HuH-7 (cell line): ENCODE results near the gene MEGF11.

Source experiments
- DNase-seq: peaks from one replicate; pipeline ENCODE4 v3.0.0; 2011; ENCODE audit warnings: low spot score

MEGF11 gene

DNA sequence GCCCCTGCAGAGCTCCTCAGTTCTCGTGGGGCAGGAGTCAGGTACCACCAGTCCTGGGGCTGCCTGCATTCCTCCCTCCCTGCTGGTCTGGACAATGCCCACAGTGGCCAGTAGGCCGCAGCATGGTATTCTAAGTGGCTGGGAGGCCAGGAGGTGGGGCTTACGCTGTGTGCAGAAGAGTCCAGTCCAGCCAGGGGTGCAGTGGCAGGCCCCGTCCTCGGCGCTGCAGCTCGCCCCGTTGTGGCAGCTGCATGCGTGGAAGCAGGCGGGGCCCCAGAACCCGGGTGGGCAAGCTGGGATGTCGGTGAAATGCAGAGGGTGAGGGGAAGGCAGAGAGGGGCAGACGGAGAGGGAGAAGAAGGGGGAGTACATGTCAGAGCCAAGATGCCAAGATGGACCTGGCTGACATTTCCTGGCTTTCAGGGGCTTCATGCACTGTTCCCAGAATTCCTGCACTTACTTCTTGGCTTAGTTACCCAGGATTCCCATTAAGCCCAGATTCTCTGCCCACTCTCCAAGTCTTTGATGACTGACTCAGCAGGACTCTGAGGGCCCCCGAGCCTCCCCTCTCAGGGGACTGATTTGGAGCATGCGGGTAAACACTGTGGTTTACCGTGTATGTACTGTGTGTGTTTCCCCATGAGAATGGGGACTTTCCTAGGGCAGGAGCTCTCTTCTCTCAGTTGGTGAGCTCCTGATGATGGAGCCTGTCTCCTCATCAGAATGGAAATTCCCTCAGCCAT, 336.7 kb downstream of the MEGF11 start:
- DNase-seq: peak; percentile 82

DNA sequence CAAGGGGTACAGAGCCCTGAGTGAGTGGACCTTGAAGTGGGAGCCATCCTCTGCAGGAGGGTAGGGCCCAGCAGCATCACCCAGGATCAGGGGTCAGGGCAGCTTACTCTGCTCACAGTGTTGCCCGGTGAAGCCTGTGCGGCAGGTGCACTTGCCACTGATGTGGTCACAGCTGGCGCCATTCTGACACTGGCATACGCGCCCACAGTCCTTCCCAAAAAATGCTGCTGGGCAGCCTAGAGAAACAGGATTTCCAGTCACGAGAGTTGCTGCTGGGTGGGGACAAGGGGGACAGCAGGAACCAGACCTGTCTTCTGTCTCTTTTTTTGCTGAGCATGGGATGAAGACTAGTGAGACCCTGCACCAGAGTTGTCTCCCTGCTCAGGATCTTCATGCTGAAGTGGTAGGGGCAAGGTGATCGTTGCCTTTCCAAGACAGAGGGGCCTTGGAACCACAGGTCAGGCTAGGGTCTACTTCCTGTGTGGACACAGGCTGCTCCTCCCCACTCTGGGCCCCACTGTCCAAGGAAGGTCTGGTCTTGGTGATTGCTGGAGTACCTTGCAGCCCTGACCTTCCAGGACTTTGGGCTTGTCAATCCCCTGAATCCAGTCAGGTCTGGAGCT, 337.4 kb downstream of the MEGF11 start:
- no peak for DNase-seq

DNA sequence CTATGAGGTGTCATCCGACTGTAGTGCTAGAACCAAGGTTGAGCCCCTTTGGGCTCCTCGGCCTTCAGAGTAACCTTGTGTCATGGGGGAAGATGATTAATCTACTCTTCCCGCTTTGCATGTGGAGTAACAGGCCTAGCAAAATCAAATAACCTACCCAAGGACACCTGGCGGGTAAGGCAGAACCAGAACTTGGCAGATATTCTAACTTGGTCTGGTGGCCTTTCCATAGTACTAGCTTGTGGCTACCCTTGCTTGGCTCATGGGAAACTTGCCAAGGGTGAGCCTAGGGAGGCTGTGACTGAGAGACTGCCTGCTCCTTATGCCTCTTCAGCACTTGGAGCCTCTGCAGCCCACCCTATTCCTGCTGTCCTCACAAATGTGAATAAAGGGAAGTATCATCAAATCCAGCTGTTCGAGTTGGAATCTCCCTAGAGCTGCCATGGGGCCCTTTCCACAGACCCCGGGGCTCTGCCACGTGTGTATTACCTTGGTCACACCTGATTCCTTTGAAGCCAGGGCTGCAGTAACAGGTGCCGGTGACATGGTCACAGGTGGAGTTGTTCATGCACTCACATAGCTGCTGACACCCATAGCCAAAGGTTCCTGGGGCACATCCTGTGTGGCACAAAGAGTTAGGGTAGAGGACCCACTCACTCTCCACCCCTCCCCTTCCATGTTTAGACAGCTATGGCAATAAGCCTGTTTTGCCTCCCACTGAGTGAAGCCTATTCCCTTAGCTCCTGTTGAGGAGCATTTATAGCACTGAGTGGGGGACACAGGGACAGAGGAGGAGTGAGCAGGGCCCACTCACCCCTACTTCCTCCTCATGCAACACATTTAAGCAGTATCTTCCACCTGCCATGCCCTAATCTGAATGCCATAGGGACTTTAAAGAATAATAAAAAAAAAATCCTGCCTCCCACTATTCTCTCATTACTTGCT, 338.3 kb downstream of the MEGF11 start:
- no peak for DNase-seq

DNA sequence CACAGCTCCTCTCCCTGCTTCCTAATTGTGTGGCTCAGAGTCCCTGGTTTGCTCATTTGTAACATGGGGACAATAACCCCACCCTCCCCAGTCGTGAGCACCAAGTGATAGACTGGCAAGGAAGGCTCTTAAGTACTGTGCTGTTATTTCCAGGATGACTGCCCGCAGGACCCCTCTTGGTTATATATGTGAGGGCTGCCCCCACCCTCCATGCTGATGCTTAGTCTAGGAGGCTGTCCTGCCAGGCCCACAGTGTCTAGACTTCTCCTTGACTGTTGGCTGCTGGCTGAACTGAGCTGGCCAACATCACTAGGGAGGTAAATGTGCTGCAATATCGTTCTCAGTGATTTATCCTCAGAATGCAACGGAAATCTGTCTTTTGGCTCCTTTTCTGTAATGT, 339.2 kb downstream of the MEGF11 start:
- no peak for DNase-seq

DNA sequence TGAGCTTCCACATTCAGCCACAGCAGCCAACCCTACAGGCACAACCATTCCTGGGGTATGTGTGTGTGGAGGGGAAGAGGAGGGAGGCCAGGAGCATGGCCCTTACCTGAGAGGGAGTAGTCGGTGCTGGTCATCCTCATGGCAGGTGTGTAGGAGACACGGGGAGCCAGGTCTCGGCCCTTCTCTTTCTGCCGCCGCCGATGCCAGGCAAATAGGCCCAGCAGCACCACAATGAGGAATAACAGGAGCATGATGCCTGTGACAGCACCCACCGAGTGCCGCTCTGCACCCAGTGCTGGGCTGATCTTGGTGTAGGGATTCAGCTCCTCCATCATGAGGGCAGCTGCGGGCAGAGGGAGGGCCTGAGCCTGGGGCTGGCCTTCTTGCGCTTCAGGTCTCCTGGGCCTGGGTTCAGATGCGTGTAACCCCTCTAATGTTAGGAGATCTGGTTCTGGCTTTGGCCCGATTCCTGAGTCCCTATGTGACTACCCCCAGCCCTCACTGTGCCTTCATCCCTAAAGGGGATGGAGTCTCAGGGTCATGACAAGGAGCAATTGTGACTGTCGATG, 339.8 kb downstream of the MEGF11 start:
- no peak for DNase-seq

DNA sequence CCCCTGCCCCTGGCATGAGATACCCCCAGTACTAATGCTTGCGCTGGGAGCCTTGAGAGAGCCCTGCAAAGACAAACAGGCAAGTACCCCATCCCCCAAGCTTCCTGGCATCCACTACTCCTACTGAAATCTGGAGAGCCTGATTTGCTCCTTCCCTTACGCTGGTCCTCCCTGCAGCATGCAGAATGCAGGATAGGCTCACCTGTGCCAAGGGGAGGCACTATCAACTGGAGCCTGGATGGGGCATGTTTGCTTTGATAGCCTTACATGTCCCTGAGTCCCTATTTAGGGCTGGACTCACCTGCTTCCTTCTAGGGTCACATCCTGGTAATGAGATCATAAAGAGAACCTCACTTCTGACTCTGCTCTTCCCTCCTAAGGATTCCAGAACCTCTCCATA, 341.3 kb downstream of the MEGF11 start:
- no peak for DNase-seq

DNA sequence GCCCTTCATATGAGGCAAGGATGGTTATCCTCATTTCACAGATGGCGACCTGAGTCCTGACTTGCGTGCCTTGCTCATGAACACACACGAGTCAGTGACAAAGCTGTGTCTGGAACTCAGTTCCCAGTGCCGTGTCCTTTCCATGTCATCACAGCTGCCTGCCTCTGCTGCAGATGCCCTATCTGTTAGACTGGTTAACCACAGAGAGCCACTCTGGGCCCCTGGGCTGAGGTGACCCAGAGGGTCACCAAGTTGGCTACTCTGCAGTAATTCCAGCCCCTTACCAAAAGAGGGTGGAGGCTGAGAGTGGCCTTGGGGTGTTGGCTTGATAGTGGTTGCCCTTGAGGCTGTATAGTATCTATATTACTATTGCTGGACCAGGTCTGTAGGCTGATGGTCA, 343.2 kb downstream of the MEGF11 start:
- no peak for DNase-seq

DNA sequence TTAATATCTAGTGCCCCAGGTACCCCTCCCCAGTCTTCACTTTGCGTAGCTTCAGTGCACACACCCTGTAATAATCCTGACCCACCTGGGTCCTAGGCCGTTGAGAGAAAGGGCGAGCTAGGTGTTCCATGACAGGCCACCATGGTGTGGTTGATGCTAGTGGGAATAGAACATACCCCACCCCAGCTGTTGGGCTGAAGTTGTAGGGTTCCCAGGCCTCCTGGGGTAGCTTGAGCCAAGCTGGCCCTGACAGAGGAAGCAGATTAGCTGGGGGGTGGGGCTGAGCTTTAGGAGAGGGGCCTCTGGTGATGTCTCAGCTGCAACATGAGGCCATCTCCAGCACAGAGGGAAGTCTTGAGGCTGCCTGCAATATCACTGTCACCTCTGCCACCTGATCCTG, 343.7 kb downstream of the MEGF11 start:
- DNase-seq: no peak

DNA sequence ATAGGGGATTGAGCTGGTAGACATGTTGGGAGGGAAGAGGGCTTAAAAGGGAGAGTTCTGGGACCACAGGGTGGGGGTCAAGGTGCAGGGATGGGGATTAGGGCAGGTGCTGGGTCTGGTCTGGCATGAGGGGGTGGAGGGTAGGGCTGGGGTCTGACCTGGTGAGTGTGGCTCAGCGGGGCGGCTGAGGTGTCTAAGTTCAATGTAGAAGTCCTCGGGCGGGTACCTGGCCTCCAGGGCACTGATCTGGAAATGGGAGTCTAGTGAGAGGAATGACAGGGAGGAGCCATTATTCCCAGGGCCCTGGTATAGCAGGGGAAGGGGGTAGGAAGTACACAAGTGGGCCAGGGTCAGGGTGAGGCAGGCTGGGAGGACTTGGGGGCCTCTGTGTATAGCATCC, 344.7 kb downstream of the MEGF11 start:
- DNase-seq: no peak

DNA sequence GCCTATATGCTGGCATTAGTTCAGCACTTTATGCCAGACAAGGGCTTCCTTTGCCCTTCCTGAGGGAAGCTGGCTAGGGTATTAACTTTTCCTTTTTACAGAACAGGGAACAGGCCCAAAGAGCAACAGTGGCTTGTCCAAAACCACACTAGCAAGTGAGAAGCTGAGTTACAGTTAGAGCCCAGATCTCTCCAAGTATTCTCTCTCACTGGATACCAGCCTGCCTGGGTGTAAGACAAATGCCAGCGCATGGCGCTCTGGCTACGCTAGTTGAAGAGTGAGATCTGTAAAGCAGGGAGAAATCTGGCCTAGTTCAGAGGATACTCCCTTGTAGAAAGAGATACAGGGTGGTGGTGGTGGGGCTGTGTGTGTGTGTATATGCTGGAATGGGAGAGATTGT, 345.9 kb downstream of the MEGF11 start:
- DNase-seq: no peak

DNA sequence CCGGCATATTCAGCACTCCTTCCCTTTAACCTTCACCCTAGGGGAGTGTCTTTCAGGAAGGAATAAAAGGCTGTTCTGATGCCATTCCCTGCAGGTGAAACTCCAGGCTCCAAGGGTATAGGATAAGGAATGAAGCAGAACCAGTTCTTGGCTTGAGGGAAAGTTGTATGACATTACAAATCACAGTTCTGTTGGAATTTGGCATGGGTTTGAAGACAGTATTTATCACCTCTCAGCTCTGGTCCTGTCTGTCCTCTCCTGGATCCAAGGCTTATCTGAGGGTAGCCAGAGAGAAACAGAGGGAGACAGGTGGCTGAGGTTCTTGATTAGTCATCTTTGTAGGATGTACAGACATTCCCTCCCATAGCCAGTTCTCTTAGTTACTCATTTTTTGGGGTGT, 347.2 kb downstream of the MEGF11 start:
- DNase-seq: no peak

DNA sequence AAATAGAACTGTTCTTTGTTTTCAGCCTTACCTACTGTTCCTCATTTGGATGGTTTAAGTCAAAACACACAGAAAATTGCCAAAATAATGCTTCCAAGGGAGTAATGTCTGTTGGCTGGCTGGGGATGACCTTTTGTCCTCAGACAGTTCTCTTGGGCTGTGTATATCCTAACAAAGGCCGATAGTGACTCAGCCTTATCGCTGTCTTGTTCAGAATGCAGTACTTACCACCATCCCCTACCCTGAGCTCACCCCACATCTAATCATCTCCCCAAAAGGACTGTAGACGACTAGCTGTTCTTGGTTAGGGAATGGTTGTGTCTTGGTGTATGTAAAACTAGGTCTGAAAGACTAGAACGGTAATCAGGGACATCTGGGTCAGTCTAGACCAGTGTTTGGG, 349.2 kb downstream of the MEGF11 start:
- no peak for DNase-seq

DNA sequence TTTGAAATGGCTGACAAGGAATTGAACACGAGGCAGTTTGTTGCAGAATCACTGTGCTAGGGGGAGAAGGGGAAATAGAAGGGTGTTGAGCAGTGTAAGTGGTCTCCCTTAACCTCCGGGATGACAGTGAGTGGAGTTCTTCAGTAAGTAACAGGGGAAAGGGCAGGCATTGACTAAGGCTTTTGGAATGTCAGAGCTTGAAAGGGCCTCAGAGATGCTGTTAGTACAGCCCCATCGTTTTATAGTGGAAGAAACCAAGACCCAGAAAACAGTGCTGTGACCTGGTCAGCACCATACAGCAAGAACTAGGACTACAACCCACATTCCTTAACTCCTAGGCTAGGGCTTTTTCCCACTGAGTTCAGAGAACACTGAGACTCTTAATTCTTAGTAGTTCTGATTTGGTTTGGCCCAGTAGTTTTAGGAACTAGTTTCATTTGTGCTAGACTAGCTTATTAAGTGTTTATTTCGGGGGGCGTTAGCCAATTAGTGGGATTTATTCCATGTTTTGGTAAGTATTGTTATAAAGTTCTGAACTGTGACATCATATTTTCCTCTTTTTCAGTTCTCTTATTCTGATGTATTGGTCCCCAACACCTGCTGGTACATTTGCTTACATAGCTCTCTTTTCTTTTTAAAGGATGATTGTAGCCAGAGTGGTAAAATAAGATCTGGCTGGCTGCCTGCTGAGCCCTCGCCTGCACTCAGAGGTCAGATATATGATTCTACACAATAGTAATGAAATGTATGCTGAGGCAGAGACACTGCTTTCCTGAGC, 350.1 kb downstream of the MEGF11 start:
- DNase-seq: no peak

DNA sequence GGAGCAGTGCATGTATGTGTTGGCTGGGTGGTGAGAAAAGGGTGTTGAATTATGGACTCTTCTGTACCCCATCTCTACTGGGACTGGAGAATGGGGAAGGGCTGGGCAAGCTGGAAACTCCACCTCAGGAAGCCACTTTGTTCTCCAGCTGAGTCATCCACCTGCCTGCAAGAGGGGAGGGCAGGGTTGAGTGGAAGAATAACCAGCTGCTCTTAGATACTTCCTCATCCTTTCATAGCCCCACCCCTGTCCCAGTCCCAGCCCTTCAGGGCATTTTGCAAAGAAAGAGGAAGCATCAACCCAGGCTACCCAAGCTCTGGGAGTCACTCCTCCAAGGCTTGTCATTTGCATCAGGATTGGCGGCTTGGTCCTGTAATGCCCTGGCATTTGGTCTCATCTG, 351.2 kb downstream of the MEGF11 start:
- no peak for DNase-seq

DNA sequence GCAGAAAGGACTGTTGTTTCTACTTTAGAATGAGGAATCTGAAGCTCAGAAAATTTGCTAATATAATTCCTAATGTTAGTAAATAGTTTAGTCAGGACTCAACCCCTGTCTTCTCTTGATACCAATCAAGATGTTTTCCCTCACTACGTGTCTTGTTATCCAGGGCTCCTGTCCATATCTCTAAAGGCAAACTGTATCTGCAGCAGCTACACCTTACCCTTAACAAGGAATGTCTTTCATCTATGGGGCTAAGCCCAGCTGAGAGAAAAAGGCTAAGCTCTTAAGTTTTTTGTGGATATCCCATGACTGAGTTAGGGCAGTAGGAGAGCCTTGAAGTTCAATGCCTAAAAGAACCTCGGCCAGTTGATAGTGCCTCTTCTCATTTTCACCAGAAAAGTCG, 351.7 kb downstream of the MEGF11 start:
- no peak for DNase-seq

DNA sequence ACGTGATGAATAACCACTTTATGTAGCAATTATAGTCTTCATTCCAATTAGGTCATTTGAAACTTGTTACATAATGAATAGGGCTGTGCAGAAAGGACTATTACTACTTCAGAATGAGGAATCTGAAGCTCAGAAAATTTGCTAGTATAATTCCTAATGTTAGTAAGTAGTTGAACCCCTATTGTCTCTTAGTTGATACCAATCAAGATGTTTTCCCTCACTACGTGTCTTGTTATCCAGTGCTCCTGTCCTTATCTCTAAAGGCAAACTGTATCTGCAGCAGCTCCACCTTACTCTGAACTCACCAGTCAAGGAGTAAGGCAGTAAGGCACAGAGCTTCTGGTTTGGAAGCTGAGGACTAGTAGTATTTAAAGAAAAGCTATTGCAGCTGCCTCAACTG, 352.2 kb downstream of the MEGF11 start:
- no peak for DNase-seq

DNA sequence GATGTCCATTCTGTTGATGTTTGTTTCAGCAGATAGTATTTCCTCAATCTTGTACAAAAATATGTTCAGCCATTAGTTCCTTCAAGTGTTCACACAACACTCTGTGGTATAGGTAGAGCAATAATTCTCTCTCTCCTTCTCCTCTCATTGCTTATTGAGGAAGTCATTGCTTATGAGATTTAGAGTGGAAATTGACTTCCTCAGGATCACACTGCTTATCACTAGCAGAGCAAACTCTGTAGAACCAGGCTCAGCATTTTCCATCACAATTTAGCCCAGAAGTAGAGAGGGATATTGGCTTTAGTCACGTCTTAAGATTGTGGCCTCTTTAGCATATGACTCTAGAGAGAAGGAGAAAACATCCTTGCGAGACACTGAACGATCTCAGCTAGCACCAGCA, 353.1 kb downstream of the MEGF11 start:
- no peak for DNase-seq

DNA sequence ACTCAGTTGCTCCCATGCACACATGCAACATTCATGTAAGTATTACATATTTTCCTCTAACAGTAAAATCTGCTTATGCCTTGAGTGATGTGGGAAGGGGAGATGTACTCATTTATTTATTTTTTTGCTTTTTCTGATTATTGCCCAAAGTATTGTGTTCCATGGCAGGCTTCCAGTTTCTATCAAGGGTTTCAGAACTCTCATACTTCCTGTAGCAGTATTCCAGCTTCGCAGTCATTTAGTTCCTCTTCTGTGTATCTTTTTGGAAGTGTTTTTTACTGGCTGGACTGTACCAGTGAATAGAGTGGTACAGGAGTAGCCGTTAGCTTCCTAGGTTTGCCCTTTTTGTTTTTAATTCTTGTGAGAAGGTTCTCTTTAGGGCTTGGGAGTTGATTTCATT, 357.3 kb downstream of the MEGF11 start:
- no peak for DNase-seq

DNA sequence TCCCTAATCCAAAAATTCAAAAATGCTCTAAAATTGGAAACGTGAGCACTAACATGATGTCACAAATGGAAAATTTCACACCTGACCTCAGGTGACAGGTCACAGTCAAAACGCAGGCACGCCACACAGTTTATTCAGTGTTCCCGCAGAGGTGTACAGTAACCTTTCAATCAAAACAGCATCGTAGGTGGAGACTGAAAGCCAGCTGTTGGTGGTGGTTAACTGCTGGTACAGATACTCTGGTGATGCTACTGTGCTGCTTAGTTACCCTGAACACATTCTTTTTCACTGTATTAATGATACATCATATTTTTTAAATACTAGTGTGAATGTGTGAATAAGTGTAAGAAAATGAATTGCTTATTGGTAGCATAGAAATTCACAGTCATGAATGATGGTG, 360.5 kb downstream of the MEGF11 start:
- DNase-seq: no peak

DNA sequence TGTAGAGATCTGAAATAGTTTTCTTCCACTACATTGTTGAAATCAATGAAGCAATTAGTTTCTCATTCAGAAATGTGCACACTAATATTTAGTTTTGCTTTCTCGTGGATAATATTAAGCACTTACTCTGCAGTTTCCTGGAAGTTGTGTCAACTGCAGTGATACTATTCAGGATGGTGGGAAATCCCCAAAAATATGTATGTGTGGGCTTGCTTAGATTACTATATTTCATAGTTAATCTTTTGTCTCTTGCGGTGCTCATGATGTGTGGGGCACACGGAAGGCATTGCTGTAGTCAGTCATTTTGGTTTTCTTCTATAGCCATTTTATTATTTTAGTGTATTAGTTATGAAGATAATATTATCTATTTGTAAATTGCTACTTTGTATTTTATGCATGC, 364.6 kb downstream of the MEGF11 start:
- DNase-seq: no peak

DNA sequence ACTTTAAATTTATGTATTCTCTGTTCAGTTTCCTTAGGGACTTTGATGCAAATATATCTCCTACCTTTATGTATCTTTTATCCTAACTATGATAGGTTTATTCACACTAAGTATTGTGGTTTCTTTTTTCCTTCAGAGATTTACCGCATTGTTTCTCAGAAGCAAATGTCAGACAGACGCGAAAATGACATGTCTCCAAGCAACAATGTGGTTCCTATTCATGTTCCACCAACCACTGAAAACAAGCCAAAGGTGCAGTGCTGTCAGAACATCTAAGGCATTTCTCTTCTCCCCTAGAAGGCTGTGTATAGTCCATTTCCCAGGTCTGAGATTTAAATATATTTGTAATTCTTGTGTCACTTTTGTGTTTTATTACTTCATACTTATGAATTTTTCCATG, 366.0 kb downstream of the MEGF11 start:
- no peak for DNase-seq

DNA sequence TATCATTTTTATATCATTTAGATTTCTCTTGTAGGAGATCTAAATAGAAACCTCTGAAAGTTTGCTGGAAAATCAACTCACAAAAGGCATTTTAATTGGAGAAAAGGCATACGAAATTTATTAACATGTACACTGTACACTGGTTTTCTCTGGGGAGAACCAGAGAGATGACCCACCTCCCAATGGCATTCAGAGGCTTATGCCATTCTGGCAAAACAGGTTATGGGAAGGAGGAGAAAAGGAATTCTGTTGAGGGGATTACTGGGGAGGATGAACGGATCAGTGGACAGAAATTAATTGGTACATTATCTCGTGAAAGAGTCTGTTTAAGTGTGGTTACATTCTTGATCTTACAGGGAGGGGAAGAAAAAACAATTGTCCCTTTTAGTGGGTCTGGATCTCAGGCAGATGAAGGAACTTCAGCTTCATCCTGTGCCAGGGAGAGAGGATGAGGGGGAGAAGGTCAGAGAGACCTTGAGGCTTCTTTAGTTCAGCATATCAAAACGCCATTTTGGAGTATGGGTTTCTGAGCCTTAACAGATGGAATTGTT, 367.8 kb downstream of the MEGF11 start:
- DNase-seq: no peak
